Endodermal cell (in vitro differentiated cells): Measurements from ENCODE around the gene DCP1A. TPM values are rescaled to one million over a fixed set of nuclear protein-coding genes. Genes with fewer than 3 reads are reported as not detected.

Experiments
- DNase-seq: peaks from one replicate; pipeline ENCODE4 v3.0.0-alpha.2; 2017
- H3K27ac ChIP-seq: 2 replicates; pipeline ENCODE4 v1.5.1; 2013; ENCODE audit warnings: mild to moderate bottlenecking, low read depth, low read length, moderate library complexity
- H3K27me3 ChIP-seq: 2 replicates; pipeline ENCODE4 v1.6.1; 2013; ENCODE audit warnings: mild to moderate bottlenecking, low read length, moderate library complexity; ENCODE audit not compliant: insufficient read depth, control insufficient read depth, poor library complexity, severe bottlenecking
- H3K36me3 ChIP-seq: 2 replicates; pipeline ENCODE4 v1.7.0; 2013; ENCODE audit warnings: mild to moderate bottlenecking, low read length, moderate library complexity; ENCODE audit not compliant: control insufficient read depth, insufficient read depth
- H3K4me1 ChIP-seq: one replicate; pipeline ENCODE4 v1.7.0; 2013; ENCODE audit warnings: low read length; ENCODE audit not compliant: control insufficient read depth, insufficient read depth
- H3K4me3 ChIP-seq: 2 replicates; pipeline ENCODE4 v1.5.1; 2013; ENCODE audit warnings: mild to moderate bottlenecking, low read length, moderate library complexity
- H3K9ac ChIP-seq: 2 replicates; pipeline ENCODE4 v1.6.1; 2013; ENCODE audit warnings: mild to moderate bottlenecking, low read length, moderate library complexity; ENCODE audit not compliant: poor library complexity, severe bottlenecking; ENCODE audit errors: extremely low read depth
- H3K9me3 ChIP-seq: 2 replicates; pipeline ENCODE4 v1.6.1; 2013; ENCODE audit warnings: mild to moderate bottlenecking, low read length, moderate library complexity; ENCODE audit not compliant: control insufficient read depth
- H3K27ac Mint-ChIP-seq: 2 replicates; pipeline ENCODE4 v1.8.0; 2020; ENCODE audit warnings: mixed read lengths
- H3K27me3 Mint-ChIP-seq: 2 replicates; pipeline ENCODE4 v1.8.0; 2021; ENCODE audit warnings: mild to moderate bottlenecking, mixed read lengths; ENCODE audit not compliant: insufficient read depth
- H3K36me3 Mint-ChIP-seq: 2 replicates; pipeline ENCODE4 v1.8.0; 2020; ENCODE audit warnings: low read depth, mixed read lengths
- H3K4me1 Mint-ChIP-seq: 2 replicates; pipeline ENCODE4 v1.8.0; 2020; ENCODE audit warnings: mixed read lengths
- H3K4me3 Mint-ChIP-seq: 2 replicates; pipeline ENCODE4 v1.8.0; 2020; ENCODE audit warnings: mild to moderate bottlenecking, moderate library complexity, mixed read lengths
- H3K9me3 Mint-ChIP-seq: 2 replicates; pipeline ENCODE4 v1.8.0; 2020; ENCODE audit warnings: mild to moderate bottlenecking, mixed read lengths
- CTCF ChIP-seq: fragments of 200-600 bp; sonication (generic); conservative IDR thresholded peaks from 2 replicates; pipeline ENCODE4 v1.5.0; 2021; ENCODE audit warnings: antibody characterized with exemption, mild to moderate bottlenecking
- WGBS, 2 experiments: methylation state at CpG; one replicate each; pipeline versions ENCODE4 v1.1.5 to v1.1.7; 2013; ENCODE audit warnings: missing lambda C conversion rate in 2 of 2, mixed read lengths in 1 of 2; ENCODE audit not compliant: insufficient coverage in 1 of 2, insufficient read length in 1 of 2; 5-methylcytosine and 5-hydroxymethylcytosine counted together
- total RNA-seq, 2 donors: library from RNA; stranded (reverse); fragmentation: NEBNext Ultra II Directional in 1 of 2; extraction: Animal tissue kit (Norgen Biotek cat#: 25700) in 1 of 2; gene quantifications; 2 replicates in 1 of 2; 3 replicates in 1 of 2; pipeline ENCODE4 v1.2.1, GENCODE V29; 2021

DCP1A gene
- total RNA-seq, 2 donors from 2014 or later: 26.8 to 36.3 TPM

- H3K27ac ChIP-seq: no peak overlapping the region
- 96% methylated on average over 4 of the region's 6 CpGs; no CpG with 5 or more reads in 1 of the 2 experiments for WGBS, 2 experiments
Observed at GRCh38 chr3:53334742-53335141, 12.6 kb downstream of the DCP1A start.

GRCh38 chr3:53331871-53332270 lies 15.5 kb downstream of the DCP1A start:
- no peak overlapping the region for H3K27ac Mint-ChIP-seq
- no peaks in the 10 kb centered on the region for H3K27me3 ChIP-seq
- H3K27ac ChIP-seq: no peak overlapping the region
- peaks cover 71% of the 10 kb centered on the region for H3K36me3 ChIP-seq
- no peak for TF ChIP-seq CTCF
- H3K4me1 Mint-ChIP-seq: peaks cover 6% of the 10 kb centered on the region
- no peak overlapping the region for H3K9ac ChIP-seq
- WGBS, 2 experiments: 100% methylated on average over 1 of the region's 1 CpG; no CpG with 5 or more reads in 1 of the 2 experiments
- H3K36me3 Mint-ChIP-seq: peaks cover 67% of the 10 kb centered on the region
- H3K9me3 Mint-ChIP-seq: peaks cover 3% of the 10 kb centered on the region
- no peak overlapping the region for H3K4me3 Mint-ChIP-seq
- H3K4me1 ChIP-seq: no peaks in the 10 kb centered on the region
- H3K4me3 ChIP-seq: no peak overlapping the region
- peaks cover 13% of the 10 kb centered on the region for H3K9me3 ChIP-seq
- H3K27me3 Mint-ChIP-seq: no peaks in the 10 kb centered on the region
- no peak for DNase-seq

More at GRCh38 chr3:53334742-53335141, 12.6 kb downstream of the DCP1A start:
- Mint-ChIP-seq H3K36me3 (peaks cover 66% of the 10 kb centered on the region), H3K4me3 (no peak overlapping the region), H3K4me1 (no peaks in the 10 kb centered on the region), H3K27ac (no peak overlapping the region), H3K27me3 (no peaks in the 10 kb centered on the region), H3K9me3 (no peaks in the 10 kb centered on the region)
- Histone ChIP-seq H3K27me3 (no peaks in the 10 kb centered on the region), H3K4me1 (no peaks in the 10 kb centered on the region), H3K9me3 (peaks cover 4% of the 10 kb centered on the region), H3K9ac (no peak overlapping the region), H3K36me3 (peaks cover 75% of the 10 kb centered on the region), H3K4me3 (no peak overlapping the region)
- no peak for DNase-seq
- no peak for TF ChIP-seq CTCF

GRCh38 chr3:53329897-53330296 lies 17.4 kb downstream of the DCP1A start:
- Mint-ChIP-seq H3K4me1 (peaks cover 6% of the 10 kb centered on the region), H3K36me3 (peaks cover 66% of the 10 kb centered on the region), H3K4me3 (no peak overlapping the region), H3K9me3 (peaks cover 8% of the 10 kb centered on the region), H3K27ac (peak overlapping the region; percentile 70), H3K27me3 (no peaks in the 10 kb centered on the region)
- no peak overlapping the region for H3K4me3 ChIP-seq
- no peaks in the 10 kb centered on the region for H3K4me1 ChIP-seq
- WGBS, 2 experiments: 95% methylated on average over 1 of the region's 1 CpG; no CpG with 5 or more reads in 1 of the 2 experiments
- H3K27me3 ChIP-seq: no peaks in the 10 kb centered on the region
- TF ChIP-seq CTCF: no peak
- peaks cover 66% of the 10 kb centered on the region for H3K36me3 ChIP-seq
- no peak overlapping the region for H3K9ac ChIP-seq
- H3K9me3 ChIP-seq: peaks cover 21% of the 10 kb centered on the region
- no peak for DNase-seq
- H3K27ac ChIP-seq: no peak overlapping the region
